HepG2 (cell line): ENCODE results near the gene EDC3. TPM values are rescaled to one million over a fixed set of nuclear protein-coding genes. Genes with fewer than 3 reads are reported as not detected.

Experiments
- ATAC-seq: fragments of 200-7000 bp; cut with Tn5 transposase; 3 replicates; pipeline ENCODE4 v1.9.1; 2020; ENCODE audit warnings: mild to moderate bottlenecking, moderate library complexity
- BruUV-seq: library from RNA; stranded (reverse); fragments of 400-500 nt; replicated peaks from 2 replicates; lab custom pipeline; 2021; lab: Mats Ljungman, UMichigan
- CTCF ChIA-PET: fragments of 300-600 bp; formaldehyde crosslinking; extraction: SDS; loops from one replicate; lab custom pipeline; 2021; ENCODE audit warnings: low total read pairs, inconsistent platforms, low intra/inter-chr PET ratio; lab: Yijun Ruan, JAX
- POLR2A ChIA-PET: fragments of 350-600 bp; sonication (Branson Sonifier 250); formaldehyde crosslinking; loops from one replicate; lab custom pipeline; 2020; ENCODE audit warnings: antibody characterized with exemption, inconsistent platforms; lab: Yijun Ruan, JAX
- DNase-seq: peaks from one replicate; pipeline ENCODE4 v3.0.0-alpha.2; 2015; ENCODE audit warnings: low spot score
- FAIRE-seq: peaks from 3 replicates; lab custom pipeline; 2011; peaks lifted over from hg19 to GRCh38; lab: Jason Lieb, UNC
- H2AFZ ChIP-seq: one replicate; pipeline ENCODE4 v1.6.1; 2011; ENCODE audit warnings: low read length, inconsistent platforms
- H3K27ac ChIP-seq: fragments of 300-600 bp; 3 replicates; pipeline ENCODE4 v1.8.0; 2011; ENCODE audit warnings: mixed run types, mild to moderate bottlenecking, mixed read lengths, low read length, inconsistent platforms; ENCODE audit not compliant: insufficient read depth; ENCODE audit errors: extremely low read length
- H3K27me3 ChIP-seq, 2 experiments: fragments of 200-600 bp in 1 of 2; 2 replicates in 1 of 2; 3 replicates in 1 of 2; pipeline versions ENCODE4 v1.6.0 to v1.8.0; 2011; ENCODE audit warnings: low read length in 2 of 2, mild to moderate bottlenecking in 2 of 2, moderate library complexity in 2 of 2, inconsistent platforms in 1 of 2; ENCODE audit not compliant: insufficient read depth in 2 of 2, control insufficient read depth in 1 of 2
- H3K36me3 ChIP-seq, 2 experiments: fragments of 200-600 bp in 1 of 2; replicated peaks in 1 of 2; 2 replicates in 1 of 2; 3 replicates in 1 of 2; pipeline versions ENCODE4 v1.5.1 to v1.8.0; 2011; ENCODE audit warnings: low read length in 2 of 2, inconsistent platforms in 1 of 2; ENCODE audit not compliant: insufficient read depth in 2 of 2, control insufficient read depth in 1 of 2
- H3K4me1 ChIP-seq: 2 replicates; pipeline ENCODE4 v1.5.1; 2012; ENCODE audit warnings: low read length, inconsistent platforms; ENCODE audit not compliant: insufficient read depth
- H3K4me2 ChIP-seq: 2 replicates; pipeline ENCODE4 v1.6.0; 2011; ENCODE audit warnings: low read depth, low read length, inconsistent platforms
- H3K4me3 ChIP-seq, 3 experiments: fragments of 200-600 bp in 1 of 3; sonication (generic), shearing (Covaris generic) in 1 of 3; replicated peaks in 1 of 3; 2 replicates each; pipeline ENCODE4 v1.5.1; 2011 to 2016; ENCODE audit warnings: low read length in 3 of 3, inconsistent platforms in 2 of 3, low read depth in 2 of 3, mild to moderate bottlenecking in 2 of 3, control low read depth in 1 of 3, mixed read lengths in 1 of 3; ENCODE audit not compliant: insufficient read depth in 1 of 3
- H3K79me2 ChIP-seq: one replicate; pipeline ENCODE4 v1.6.1; 2011; ENCODE audit warnings: low read length, inconsistent platforms; ENCODE audit not compliant: insufficient read depth
- H3K9ac ChIP-seq: 2 replicates; pipeline ENCODE4 v1.6.0; 2011; ENCODE audit warnings: mild to moderate bottlenecking, low read depth, low read length, inconsistent platforms; ENCODE audit not compliant: insufficient read depth
- H3K9me3 ChIP-seq: 2 replicates; pipeline ENCODE4 v1.5.1; 2012; ENCODE audit warnings: mild to moderate bottlenecking, low read length
- H4K20me1 ChIP-seq: 2 replicates; pipeline ENCODE4 v1.6.0; 2011; ENCODE audit warnings: inconsistent platforms, mild to moderate bottlenecking, low read length, moderate library complexity; ENCODE audit not compliant: insufficient read depth
- GFI1 ChIP-seq: sonication (generic); formaldehyde crosslinking; IDR thresholded peaks from 2 replicates; pipeline ENCODE4 v1.5.0; 2020; ENCODE audit warnings: missing genetic modification reagents, mild to moderate bottlenecking, borderline replicate concordance
- KDM4B ChIP-seq: sonication (generic); formaldehyde crosslinking; IDR thresholded peaks from 2 replicates; pipeline ENCODE4 v1.4.0; 2020; ENCODE audit warnings: missing genetic modification reagents
- REPIN1 ChIP-seq: sonication (generic); formaldehyde crosslinking; IDR thresholded peaks from 2 replicates; pipeline ENCODE4 v1.8.0; 2022; ENCODE audit warnings: missing genetic modification reagents, low read depth, mild to moderate bottlenecking, borderline replicate concordance
- SAFB2 ChIP-seq: sonication (generic); formaldehyde crosslinking; IDR thresholded peaks from 2 replicates; pipeline ENCODE4 v1.5.1; 2020; ENCODE audit warnings: missing genetic modification reagents, low read depth, mild to moderate bottlenecking, borderline replicate concordance
- SP140L ChIP-seq: sonication (generic); formaldehyde crosslinking; IDR thresholded peaks from 2 replicates; pipeline ENCODE4 v1.4.0; 2020; ENCODE audit warnings: missing genetic modification reagents, borderline replicate concordance
- ZNF136 ChIP-seq: sonication (generic); formaldehyde crosslinking; IDR thresholded peaks from 2 replicates; pipeline ENCODE4 v1.8.1; 2022; ENCODE audit warnings: low read depth, mild to moderate bottlenecking, moderate library complexity, missing genetic modification reagents
- ZNF703 ChIP-seq: sonication (generic); formaldehyde crosslinking; IDR thresholded peaks from 2 replicates; pipeline ENCODE4 v1.5.1; 2020; ENCODE audit warnings: missing genetic modification reagents, mild to moderate bottlenecking, moderate library complexity, borderline replicate concordance
- ZNF768 ChIP-seq: sonication (generic); formaldehyde crosslinking; IDR thresholded peaks from 2 replicates; pipeline ENCODE4 v1.4.0; 2020; ENCODE audit warnings: missing genetic modification reagents
- WGBS: methylation state at CpG from one replicate; pipeline ENCODE4 v1.1.6; 2017; ENCODE audit warnings: low lambda C conversion rate; 5-methylcytosine and 5-hydroxymethylcytosine counted together
- in situ Hi-C: cut with HindIII; loops from 2 replicates; pipeline ENCODE4 v1.10.0; 2017; ENCODE audit warnings: low pct_unique_long_range_greater_than_20kb; ENCODE audit not compliant: extremely low pct_ligation_motif_present
- intact Hi-C: fragments of 100-400 bp; cut with micrococcal nuclease; formaldehyde crosslinking; loops from one replicate; pipeline ENCODE4 v1.10.0; 2022; ENCODE audit not compliant: unreplicated experiment
- polyA plus RNA-seq, 8 experiments: library from polyadenylated mRNA; depleted of rRNA in 3 of 8; stranded (reverse) in 7 of 8; unstranded in 1 of 8; fragments of >200 nt; fragmentation: Illumina TruSeq in 4 of 8; extraction: Trizol in 4 of 8; gene quantifications; 2 replicates each; pipeline versions ENCODE4 v1.2.1 to v1.2.3, GENCODE V29; 2011 to 2016; ENCODE audit warnings: low read depth in 4 of 8, missing spikeins in 1 of 8, mixed read lengths in 1 of 8; ENCODE audit not compliant: insufficient read depth in 1 of 8
- total RNA-seq, 5 experiments: library from RNA; depleted of rRNA; stranded (reverse); fragments of >200 nt; fragmentation: Illumina TruSeq; extraction: Trizol; gene quantifications; 2 replicates each; pipeline ENCODE4 v1.2.3, GENCODE V29; 2016; ENCODE audit warnings: low read depth in 1 of 5
- TF ChIP-seq, protein P1 (sequence below), 2 experiments: fragments of 450-650 bp in 1 of 2; sonication (generic) in 1 of 2; formaldehyde crosslinking in 1 of 2; IDR thresholded peaks; 2 replicates each; pipeline versions ENCODE4 v1.6.1 to v1.8.0; 2016 to 2022; ENCODE audit warnings: antibody characterized with exemption in 1 of 2, mild to moderate bottlenecking in 1 of 2, missing genetic modification reagents in 1 of 2

Gene EDC3
- total and polyA plus RNA-seq, 2 of the 13 experiments (the other 11 are each of a cell fraction or from before 2014, with no cell fraction given) = 17.4 to 32.0 TPM

DNA sequence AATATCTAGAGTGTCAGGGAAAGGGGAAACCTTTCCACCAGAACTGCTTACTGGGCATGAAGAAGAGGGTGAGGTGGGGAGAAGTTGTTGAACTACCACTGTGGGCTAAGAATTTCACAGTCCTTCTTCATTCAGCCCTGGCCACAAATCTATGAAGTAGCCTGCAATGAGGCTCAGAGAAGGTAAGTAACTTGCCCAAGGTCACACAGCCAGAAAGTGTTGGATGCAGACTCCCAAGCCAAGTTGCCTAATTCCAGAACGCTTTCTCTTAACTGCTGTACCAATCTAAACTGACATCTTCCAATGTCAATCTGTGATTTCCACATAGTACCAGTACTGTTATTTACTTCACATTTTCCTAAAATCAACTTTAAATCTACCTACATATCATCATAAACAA, 27.4 kb upstream of the EDC3 start (continued):
- peak; percentile 94; the same call in 1 of the 2 replicates for TF ChIP-seq ZNF768 (CRISPR knock-in tag)
- TF ChIP-seq ZNF136 (CRISPR knock-in tag) = no peak
- no peak for TF ChIP-seq SAFB2 (CRISPR knock-in tag)
- TF ChIP-seq SP140L = no peak

DNA sequence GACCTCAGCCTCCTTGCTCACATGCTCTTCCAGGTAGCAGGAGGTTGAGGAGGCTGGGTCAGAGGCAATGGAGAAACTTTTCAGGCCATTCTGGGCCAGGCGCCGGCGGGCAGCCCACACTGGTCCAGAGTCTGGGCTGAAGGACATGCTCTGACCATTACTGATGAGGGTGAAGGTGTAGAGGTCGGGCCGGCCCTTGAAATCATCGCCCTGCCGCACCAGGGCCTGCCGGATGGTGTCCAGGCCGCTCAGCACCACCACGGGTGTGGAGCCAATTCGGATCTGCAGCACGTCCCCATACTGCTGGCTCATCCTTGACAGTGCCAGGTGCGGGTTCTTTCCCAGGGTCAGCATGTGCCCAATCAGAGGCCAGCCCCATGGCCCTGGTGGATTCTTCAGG, 26.8 kb upstream of the EDC3 start:
- H3K79me2 ChIP-seq = no peaks in the 10 kb centered on the region
- ATAC-seq (no peak), DNase-seq (no peak), FAIRE-seq (no peak)
- H2AFZ ChIP-seq = no peak overlapping the region
- POLR2A ChIA-PET = no interaction called here
- H3K27me3 ChIP-seq = no peaks in the 10 kb centered on the region
- H3K27ac ChIP-seq = peak overlapping the region; percentile 82
- H3K9me3 ChIP-seq = no peaks in the 10 kb centered on the region
- H3K4me1 ChIP-seq = peaks cover 45% of the 10 kb centered on the region
- intact Hi-C loops (no loop called here), in situ Hi-C loops (no loop called here)
- no TSS peak for BruUV-seq
- WGBS = 98% methylated on average over 10 of the region's 13 CpGs
- H3K4me3 ChIP-seq = no peak overlapping the region
- H3K4me2 ChIP-seq = no peak overlapping the region
- H4K20me1 ChIP-seq = no peaks in the 10 kb centered on the region
- no peak overlapping the region for H3K9ac ChIP-seq
- H3K36me3 ChIP-seq = no peaks in the 10 kb centered on the region; a peak in 1 of 5 replicates
- TF ChIP-seq GFI1 (CRISPR knock-in tag) (no peak), KDM4B (CRISPR knock-in tag) (no peak), ZNF703 (CRISPR knock-in tag) (no peak), REPIN1 (CRISPR knock-in tag) (no peak)
- TF ChIP-seq, protein P1, sequence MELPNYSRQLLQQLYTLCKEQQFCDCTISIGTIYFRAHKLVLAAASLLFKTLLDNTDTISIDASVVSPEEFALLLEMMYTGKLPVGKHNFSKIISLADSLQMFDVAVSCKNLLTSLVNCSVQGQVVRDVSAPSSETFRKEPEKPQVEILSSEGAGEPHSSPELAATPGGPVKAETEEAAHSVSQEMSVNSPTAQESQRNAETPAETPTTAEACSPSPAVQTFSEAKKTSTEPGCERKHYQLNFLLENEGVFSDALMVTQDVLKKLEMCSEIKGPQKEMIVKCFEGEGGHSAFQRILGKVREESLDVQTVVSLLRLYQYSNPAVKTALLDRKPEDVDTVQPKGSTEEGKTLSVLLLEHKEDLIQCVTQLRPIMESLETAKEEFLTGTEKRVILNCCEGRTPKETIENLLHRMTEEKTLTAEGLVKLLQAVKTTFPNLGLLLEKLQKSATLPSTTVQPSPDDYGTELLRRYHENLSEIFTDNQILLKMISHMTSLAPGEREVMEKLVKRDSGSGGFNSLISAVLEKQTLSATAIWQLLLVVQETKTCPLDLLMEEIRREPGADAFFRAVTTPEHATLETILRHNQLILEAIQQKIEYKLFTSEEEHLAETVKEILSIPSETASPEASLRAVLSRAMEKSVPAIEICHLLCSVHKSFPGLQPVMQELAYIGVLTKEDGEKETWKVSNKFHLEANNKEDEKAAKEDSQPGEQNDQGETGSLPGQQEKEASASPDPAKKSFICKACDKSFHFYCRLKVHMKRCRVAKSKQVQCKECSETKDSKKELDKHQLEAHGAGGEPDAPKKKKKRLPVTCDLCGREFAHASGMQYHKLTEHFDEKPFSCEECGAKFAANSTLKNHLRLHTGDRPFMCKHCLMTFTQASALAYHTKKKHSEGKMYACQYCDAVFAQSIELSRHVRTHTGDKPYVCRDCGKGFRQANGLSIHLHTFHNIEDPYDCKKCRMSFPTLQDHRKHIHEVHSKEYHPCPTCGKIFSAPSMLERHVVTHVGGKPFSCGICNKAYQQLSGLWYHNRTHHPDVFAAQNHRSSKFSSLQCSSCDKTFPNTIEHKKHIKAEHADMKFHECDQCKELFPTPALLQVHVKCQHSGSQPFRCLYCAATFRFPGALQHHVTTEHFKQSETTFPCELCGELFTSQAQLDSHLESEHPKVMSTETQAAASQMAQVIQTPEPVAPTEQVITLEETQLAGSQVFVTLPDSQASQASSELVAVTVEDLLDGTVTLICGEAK (IDR thresholded peaks at IDR 0.05) = no peak
- TF ChIP-seq, protein P1 (CRISPR knock-in tag; IDR thresholded peaks at IDR 0.05) = 0 out of 2 replicates have a peak, but pooled peaks have one; percentile 23
- TF ChIP-seq, all 625 proteins: peak for 1
- CTCF ChIA-PET = no interaction called here
